C1 segment of cervical spinal cord (tissue), 14 donors: Measurements from ENCODE around the gene USP37.
A peak's percentile ranks its signal among the peaks of the same experiment; 100 is the strongest.

Experiments used
- DNase-seq, 14 donors: peaks; one replicate each; lab custom pipeline; 2025; lab: John Stamatoyannopoulos, UW

Gene USP37

DNA sequence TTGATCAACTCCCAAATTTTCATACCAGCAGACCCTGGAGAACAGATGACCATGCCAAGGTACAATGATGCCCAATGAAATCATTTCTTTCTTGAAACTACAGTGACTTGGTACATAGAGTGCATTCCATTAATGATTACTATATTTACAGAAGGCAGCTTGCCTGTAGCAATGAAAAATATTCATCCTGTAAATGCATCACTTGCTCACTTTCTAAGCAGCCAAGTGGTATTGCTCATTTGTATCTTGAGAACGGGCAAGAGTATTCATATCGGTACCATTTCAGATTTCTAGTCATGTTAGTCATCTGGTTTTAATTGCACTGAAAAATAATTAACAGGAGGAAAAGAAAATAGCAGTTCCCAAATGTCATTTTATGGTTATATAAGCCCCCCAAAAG, 89.6 kb downstream of the USP37 start:
- no peak for DNase-seq

DNA sequence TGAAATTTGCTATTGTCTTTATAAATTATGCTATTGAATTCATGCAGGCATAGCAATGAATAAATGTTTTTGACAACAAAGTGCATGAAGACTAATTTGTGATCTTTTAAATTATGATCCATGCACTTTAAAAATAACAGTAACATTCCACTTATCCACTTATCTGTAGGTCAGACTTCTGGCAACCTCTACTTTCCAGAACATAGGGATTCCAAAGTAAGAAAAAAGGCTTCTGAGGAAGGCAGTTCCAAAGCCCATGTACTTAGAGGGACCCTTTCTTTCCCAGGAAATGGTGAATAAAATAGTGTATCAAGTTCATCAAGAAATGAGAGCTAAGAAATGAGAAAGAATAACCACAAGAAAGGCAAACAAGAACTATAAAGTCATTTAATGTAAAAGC, 90.9 kb downstream of the USP37 start:
- no peak for DNase-seq

GRCh38 chr2:218476676-218477075, 91.5 kb downstream of the USP37 start:
- no peak for DNase-seq

DNA sequence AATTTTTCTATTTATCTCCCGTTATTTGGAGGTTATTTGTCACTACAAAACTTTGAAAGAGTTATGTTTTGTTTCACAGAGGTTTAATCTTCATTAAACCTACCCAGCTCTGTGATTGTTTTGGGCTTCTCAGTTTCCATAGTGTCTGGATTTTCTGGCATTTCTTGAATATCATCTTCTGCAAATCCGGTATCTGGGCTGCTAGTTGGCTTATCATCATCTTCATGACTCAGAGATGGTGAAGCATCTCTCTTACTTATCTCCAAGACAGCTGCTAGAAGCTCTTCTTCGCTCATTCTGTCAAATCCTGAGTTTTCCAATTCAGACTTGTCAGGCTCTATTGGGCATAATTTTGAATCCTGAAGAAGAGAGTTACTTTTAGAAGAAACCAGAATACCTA, 93.6 kb downstream of the USP37 start:
- DNase-seq = no peak

DNA sequence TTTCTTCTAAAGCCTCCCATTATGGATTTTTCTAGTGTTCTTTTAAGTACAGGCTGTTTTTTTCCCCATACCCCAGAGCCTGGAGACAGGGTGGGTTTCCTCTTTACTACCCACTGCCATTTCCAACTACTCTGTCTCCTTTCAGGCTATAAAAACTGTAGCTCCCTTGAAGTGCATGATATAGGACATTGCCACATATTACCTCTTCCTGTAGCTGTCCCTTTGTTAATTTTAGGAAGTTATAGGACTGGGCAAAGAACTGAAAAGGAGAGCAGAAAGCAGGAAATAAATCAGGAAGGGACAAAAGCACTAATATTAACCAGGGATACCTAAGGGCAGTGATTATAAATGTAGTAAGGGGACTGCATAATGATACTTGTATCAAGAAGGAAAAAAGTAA, 95.2 kb downstream of the USP37 start:
- no peak for DNase-seq

- no peak for DNase-seq
Measured at GRCh38 chr2:218471982-218472381, 96.2 kb downstream of the USP37 start.

GRCh38 chr2:218471036-218471435, 97.1 kb downstream of the USP37 start:
- DNase-seq = no peak

DNA sequence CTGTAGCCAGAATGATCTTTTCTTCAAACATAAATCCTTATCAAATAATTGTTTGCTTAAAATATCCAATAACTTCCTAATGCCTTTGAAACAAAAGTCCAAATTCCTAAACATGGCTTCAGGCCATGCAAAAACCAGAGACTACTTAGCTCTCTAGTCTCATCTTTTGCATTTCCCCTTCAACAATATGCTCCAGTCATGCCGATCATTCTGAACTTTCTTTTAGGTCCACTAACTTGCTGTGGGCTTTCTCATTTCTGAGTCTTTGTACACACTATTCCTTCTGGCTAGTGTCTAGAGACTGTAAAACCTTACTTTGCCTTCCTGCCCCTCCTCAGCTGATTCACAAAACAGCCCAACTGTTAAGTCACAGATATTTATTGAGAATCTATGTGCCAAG, 97.7 kb downstream of the USP37 start:
- DNase-seq = no peak

DNA sequence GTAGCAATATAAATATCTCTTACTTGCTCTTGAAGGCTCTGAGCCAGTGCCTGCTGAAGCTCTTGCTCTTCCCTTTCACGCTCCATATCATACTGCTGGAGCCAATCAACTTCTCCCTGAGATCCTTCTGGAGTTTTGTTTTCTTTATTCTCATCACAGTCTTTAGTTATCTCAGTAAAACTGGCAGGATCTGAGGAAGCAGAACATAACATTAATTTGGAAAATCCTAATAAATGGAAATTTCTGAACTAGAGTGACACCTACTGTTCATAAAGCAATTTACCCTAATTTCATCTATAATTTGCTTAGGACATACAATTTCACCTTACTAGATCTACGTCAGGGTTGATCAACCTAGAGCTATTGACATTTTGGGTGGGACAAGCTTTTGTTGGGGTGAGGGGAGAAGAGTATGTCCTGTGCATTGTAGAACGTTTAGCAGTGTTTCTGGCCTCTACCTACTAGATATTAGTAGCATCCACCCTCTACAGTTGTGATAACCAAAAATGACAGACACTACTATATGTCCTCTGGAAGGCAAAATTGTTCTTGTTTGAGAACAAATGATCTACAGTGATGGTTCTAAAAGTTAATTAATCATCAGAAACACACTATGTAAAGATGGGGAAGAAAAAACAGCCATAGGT, 102.0 kb downstream of the USP37 start:
- peak in 1 of 14 donors; percentile 20 for DNase-seq

DNA sequence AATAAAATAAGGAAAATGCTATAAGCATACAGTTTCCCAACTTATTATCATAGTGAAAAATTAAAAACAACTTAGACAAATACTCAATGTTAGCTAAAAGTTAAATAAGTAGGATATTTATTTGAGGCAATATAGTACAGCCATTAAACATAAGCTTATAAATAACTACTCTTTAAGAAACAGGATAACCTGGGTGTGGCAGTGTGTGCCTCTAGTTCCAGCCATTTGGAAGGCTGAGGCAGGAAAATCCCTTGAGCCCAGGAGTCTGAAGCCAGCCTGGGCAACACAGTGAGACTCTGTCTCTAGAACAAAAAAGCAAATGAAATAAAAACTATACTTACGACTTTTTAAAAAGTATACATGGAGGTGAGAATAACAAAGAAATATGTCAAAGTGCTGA, 109.6 kb downstream of the USP37 start:
- DNase-seq = no peak

DNA sequence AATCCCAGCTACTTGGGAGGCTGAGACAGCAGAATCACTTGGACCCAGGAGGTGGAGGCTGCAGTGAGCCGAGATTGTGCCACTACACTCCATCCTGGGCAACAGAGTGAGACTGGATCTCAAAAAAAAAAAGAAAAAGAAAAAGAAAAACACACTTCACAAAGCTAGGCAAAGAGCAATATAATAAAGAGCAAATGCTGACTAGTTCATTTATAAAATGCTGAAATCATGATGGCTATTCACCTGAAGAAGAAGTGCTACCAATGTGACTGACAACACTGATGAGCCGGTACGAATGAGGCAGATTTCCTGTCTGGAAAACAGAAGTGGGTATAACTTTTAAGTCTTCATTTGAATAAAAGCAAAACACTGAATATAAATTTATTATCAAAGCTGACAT, 111.3 kb downstream of the USP37 start:
- no peak for DNase-seq

DNA sequence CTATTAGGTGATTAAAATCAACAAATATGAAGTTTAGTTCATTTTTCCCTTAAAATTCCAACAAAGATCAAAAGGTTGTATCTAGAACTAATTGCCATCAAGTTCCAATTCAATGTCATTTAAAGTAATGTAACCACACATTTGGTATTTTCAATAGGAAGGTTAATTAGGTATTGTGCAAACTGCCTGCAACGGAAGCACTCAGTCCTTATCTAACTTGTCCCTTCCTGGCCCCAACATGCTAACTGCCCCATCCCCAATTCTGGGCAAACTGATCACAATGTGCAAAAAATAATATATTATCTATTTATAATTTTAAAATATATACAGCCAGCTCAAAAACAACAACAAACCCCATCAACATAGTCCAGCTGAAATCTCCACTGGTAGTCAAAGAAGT, 116.1 kb downstream of the USP37 start:
- no peak for DNase-seq

DNA sequence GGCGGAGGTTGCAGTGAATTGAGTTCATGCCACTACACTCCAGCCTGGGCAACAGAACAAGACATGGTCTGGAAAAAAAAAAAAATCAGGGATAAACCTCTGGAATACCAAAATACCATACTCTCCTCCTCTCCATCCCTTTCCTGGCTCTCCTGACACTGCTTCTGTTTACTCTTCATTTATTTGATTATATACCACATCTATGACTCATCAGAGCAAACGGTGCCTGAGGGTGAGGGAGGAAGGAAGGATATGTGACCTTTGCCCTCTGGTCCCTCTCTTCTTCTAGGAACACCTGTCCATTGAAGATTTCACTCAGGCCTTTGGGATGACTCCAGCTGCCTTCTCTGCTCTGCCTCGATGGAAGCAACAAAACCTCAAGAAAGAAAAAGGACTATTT, 119.2 kb downstream of the USP37 start:
- DNase-seq = no peak

DNA sequence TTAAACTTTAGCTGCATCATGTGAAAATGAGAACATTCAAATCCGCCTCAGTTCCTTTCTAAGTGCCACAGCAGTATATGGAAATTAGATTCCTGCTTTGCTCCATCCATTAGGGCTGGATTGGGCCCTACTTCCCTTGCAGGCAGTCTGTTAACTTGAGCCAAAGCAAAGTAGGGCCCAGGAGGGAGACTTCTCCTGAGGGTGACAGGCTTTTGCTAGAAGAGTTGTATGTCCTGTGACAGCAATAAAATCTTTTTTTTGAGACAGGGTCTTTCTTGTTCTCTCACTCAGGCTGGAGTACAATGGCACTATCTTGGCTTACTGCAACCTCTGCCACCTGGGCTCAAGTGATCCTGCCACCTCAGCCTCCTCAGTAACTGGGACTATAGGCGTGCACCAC, 121.1 kb downstream of the USP37 start:
- no peak for DNase-seq

DNA sequence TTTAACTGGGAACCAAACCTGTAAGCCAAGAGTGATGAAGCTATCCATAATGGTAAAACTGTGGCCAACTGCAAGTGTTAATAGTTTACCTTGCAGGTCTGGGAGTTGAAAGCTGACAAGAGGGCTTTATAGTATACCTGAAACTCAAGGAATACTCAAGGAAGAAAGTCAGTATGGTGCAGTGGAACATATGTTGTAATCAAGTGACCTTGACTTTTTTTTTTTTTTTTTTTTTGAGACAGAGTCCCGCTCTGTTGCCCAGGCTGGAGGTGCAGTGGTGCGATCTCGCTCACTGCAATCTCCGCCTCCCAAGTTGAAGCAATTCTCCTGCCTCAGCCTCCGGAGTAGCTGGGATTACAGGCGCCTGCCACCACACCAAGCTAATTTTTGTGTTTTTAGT, 121.6 kb downstream of the USP37 start:
- no peak for DNase-seq

- DNase-seq = no peak
Measured at GRCh38 chr2:218445602-218446001, 122.5 kb downstream of the USP37 start.

GRCh38 chr2:218444692-218445357, 123.3 kb downstream of the USP37 start:
- DNase-seq = no peak

DNA sequence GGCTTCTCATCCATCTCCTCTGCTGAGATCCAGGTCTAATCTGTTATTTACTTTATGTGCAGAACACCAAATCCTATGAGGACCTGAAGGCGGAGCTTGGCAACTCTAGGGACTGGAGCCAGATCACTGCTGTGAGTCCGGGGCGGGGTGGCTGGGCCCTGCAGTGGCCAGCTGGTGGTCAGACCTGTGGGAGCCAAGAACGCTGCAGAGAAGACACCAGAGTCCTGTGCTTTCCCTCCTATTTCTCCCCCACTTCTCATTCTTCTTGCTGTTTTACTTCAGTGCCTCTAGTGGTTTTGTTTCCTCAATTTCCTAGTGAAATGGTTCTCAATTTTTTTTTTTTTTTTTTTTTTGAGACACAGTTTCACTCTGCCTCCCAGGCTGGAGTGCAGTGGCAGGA, 129.6 kb downstream of the USP37 start:
- peak in 1 of 14 donors; percentile 64 for DNase-seq

DNA sequence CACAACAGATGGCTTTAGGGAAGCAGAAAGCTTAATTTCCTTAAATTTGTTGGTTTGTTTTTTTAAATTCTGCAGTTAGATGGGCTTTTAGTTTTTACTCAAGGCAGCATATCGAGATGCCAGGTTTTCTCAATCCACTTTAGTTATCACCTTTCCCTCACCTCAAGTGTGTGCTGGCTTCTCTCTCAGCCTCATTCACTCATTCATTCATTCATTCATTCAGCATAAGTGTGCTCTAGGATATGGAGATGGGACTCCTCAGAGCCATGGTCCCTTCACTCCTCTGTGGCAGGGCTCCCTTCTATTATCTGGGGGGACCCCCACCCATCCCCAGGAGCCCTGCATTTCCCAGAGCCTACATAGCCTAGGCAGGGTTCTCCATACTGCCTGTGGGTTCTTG, 130.2 kb downstream of the USP37 start:
- DNase-seq = no peak

DNA sequence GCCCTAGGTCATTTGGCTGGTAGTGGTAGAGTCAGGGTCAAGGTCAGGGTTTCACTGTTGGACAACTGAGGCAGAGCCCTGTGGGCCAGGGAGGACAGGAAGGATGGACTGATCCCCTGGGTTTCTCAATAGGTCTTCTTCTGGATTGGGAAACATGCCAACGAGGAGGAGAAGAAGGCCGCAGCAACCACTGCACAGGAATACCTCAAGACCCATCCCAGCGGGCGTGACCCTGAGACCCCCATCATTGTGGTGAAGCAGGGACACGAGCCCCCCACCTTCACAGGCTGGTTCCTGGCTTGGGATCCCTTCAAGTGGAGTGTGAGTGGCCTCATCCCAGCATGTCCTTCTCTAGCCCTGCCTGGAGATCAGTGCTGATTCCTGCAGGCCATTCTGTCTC, 131.2 kb downstream of the USP37 start:
- DNase-seq = no peak

- DNase-seq = no peak
Measured at GRCh38 chr2:218435003-218435982, 132.9 kb downstream of the USP37 start.

DNA sequence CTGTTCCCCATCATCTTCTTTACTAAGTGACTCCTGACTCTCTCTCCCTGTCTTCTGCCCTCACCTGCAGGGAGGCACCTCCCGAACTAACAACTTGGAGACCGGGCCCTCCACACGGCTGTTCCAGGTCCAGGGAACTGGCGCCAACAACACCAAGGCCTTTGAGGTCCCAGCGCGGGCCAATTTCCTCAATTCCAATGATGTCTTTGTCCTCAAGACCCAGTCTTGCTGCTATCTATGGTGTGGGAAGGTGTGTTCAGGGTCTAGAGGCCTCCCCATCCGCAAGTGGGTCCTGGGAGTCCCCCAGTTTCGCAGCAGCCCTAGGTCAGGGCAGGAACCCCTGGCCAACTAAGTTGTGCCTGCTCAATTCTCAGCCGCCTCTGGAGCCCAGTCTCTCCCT, 133.7 kb downstream of the USP37 start:
- DNase-seq = no peak
